Measurements from ENCODE around the gene GAB1.

GAB1 gene

DNA sequence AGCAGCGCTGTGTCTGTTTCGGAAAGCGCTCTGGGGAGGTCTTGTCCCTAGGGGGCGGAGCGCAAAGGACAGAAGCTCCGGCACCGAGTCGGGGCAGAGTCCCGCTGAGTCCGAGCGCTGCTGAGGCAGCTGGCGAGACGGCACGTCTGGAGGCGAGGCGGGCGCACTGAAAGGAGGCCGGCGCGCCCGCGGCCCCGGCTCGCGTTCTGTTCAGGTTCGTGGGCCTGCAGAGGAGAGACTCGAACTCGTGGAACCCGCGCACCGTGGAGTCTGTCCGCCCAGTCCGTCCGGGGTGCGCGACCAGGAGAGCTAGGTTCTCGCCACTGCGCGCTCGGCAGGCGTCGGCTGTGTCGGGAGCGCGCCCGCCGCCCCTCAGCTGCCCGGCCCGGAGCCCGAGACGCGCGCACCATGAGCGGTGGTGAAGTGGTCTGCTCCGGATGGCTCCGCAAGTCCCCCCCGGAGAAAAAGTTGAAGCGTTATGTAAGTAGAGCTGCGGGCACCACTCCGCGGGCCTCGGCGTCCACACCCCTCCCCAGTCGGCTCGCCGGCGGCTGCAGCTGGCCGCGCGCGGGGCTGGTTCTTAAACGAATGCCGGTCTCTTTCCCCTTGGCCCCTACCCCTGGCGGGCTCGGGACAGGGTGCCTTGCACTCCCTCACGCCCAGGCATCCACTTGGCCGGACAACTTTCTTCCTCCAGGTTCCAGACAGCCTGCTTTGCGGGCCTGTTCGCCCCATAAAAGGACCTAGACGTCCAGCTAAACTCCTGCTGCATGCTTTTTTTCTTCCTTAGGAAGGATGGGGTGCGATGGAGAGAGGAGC is at the start of gene GAB1:
Gene GAB1, plus strand, starts transcription at position 96 of the 819 bp plus-strand sequence. Its CDS starts 313 bp downstream, at position 409.
- peak; percentile 76 for DNase-seq

DNA sequence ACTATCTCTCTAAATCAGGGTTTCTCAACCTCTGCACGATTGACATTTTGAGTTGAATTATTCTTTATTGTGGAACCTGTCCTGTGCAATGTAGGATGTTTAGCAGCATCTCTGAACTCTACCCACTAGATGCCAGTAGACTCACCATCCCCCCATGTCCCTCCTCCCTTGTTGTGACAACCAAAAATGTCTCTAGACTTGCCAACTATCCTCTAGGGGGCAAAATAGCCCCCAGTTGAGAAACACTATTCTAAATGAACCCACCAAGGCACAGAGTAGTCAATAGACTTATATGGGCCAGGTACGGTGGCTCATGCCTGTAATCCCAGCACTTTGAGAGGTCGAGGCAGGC is 49.1 kb upstream of the GAB1 start:
- DNase-seq = no peak

DNA sequence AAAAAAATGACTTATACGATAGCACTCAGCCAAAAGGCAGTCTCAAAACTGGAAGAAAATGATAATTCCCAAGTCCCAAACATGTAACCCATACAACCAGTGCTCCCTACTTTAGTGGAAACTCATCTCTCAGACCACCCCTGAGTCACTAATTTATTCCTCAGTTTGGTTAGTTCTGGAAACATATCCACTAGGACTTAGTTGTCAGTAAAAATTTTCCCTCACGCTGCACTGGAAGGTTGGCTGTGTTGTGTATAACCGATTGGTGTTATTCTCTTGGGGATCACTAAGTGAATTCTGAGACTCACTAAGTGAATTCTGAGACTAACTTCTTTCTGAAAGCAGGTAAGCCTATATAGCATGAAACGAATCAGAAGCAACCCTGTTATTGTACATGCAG is 48.5 kb upstream of the GAB1 start:
- no peak for DNase-seq

DNA sequence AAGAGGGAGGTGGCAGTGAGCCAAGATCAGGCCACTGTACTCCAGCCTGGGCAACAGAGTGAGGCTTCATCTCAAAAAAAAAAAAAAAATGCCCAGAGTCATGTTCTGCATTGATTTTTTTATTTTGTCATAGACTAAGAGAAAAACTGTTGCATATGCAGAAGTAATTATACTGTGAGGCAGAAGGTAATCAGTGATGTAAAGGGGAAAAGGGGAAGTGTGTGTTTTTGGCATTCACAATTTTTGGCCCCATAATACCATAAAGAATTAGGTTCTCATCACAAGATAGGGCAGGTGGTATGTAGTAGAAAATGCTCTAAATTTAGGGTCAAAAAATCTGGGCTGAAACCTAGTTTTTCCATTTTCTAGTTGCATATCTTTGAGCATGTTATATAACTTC is 47.3 kb upstream of the GAB1 start:
- no peak for DNase-seq

DNA sequence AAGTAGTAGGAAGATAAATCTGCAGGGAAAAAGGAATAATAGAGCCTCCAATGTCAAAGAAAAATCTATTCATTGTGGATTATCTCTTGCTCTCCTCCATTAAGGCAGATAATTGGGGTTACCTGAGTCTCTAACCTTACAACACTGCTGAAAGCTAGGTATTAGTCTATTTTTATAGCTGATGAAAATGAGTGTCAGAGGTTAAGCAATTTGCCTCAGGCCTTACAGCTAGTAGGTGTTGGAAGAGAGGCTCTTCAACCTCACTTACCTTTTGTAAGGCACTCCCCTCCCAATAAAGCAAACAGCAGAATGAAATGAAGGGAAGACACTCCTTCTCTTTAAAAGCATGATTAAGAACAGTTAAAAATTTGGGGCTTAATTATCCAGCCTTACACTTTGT is 45.4 kb upstream of the GAB1 start:
- no peak for DNase-seq

DNA sequence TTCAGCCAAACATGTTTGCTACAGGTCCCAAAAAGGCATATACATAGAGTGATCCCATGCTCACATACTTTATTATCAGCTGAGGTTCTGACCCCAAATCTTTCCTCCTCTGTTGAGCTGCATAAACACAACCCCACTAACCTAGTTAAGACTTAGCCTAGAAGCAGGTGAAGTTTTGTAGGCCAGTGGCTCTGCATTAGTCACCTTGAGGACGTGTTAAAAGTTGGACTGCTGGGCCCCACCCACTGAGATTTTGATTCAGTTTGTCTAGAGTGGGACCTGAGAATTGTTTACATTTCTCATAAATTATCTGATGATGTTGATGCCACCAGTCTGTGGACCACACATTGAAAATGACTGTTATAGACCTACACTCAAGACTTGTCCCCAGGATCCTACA is 43.8 kb upstream of the GAB1 start:
- no peak for DNase-seq

DNA sequence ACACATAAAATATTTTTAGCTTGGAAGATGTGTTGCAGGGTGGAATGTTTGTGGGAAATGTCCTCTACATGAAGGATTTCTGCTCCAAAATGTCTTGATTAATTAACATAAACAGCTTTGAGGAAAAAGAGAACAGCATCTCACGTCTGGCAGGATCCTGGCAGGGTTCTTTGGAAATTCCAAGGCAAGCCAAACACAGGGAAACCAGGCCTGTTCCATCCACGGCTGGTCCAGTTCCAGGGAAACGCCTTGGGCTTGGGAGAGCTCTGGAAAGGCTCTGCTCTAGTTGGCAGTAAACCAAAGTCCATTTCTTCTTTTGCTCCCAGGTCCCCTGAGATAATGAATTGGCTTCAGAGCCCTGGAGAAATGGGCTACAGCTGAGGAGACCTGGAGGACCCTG is 42.4 kb upstream of the GAB1 start:
- DNase-seq = no peak

DNA sequence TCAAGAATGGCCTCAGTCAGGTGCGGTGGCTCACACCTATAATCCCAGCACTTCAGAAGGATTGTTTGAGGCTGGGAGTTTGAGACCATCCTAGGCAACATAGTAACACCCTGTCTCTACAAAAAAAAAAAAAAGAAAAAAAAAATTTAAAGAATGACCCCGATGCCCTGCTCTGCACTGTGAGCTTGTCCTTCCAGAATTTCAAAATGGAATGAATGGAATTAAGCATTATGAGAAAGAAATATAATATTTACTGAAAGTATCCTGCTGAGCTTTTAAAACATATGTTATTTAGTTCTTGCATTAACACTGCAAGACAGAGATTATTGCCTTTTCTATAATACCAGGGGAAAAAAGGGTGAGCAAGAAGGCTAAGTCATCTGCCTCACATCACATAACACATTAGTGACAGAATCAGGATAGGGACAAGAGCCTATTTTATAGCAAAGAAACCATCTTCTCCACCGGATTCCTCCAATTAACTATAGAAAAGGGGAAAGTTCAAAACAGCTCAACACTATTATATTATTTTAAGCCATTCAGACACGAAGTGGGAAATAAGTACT is 41.9 kb upstream of the GAB1 start:
- DNase-seq = no peak

DNA sequence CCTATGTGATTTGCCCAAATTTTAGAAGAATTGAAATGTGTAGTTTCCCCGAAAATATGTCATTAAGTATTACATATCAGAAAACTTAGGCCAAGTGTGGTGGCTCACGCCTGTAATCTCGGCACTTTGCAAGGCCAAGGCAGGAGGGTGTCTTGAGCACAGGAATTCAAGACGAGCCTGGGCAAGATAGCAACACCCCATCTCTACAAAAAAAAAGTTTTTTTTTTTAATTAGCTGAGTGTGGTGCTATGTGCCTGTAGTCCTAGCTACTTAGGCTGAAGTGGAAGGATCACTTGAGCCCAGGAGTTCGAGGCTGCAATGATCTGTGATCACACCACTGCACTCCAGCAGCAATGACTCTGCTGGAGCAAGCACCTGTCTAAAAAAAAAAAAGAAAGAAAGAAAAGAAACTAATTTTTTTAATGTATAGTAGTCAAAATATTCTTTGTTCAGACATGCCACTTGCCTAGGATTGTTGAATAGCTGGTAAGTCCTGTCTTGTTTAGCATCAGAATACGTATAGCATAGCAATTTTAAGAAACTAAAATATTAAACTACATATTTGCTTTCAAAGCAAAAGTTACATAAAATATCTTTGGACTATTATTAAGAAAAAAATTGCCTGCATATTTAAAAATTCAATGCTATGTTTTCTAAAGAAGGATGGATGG is 40.1 kb upstream of the GAB1 start:
- DNase-seq = no peak

DNA sequence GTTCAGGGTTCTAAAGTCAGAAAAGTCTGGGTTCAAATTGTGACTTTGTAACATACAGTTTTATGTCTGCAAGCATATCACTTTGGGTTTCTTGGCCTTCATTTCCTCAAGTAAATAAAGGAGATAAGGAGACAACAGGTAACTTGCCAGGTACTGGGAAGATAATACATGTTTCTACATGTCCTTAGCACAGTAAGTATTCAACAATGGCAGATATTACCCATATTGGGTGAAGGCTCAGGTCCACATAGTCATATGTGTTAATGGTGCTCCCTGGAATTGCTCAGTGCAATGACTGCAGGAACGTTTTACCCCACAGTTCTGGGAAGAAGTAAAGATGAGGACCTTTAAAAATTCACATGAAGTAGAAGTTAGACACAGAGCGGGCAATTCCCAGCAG is 35.8 kb upstream of the GAB1 start:
- no peak for DNase-seq

DNA sequence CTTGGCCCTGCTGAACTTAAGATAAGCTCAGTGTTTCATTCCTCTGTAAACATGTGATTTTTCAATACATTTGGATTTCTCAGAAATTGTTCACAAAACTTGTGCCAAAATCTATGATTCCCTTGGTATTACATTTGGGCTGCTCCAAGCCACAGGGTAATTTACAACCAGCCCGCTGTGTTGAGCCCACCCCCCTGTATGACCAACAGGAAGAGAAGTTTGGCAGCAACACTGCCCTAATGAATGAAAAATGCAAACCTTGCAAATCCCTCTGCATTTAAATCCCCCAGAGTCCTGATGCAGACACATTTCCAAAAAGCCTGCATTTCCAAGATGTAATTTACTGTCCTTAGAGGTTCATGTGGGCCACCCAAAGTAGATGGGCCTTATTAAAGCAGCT is 34.1 kb upstream of the GAB1 start:
- no peak for DNase-seq

DNA sequence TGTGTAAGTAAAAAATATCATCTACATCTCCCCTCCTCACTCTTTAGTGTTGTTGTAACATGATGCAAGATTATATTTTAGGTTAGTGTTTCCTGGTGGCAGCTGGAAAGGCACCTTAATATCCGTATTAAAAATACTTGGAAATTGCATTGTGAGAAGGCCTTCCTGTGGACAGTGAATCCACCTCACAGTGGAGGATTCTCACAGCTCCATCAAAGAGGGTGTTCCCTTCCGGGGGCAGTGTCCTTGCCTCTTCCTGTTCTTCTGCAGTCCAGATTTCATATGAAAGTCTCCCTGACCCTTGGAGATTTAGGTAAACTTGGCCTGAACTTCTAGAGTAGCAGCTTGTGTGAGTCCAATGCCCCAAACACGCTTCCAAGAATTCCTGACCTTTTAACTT is 29.9 kb upstream of the GAB1 start:
- no peak for DNase-seq

DNA sequence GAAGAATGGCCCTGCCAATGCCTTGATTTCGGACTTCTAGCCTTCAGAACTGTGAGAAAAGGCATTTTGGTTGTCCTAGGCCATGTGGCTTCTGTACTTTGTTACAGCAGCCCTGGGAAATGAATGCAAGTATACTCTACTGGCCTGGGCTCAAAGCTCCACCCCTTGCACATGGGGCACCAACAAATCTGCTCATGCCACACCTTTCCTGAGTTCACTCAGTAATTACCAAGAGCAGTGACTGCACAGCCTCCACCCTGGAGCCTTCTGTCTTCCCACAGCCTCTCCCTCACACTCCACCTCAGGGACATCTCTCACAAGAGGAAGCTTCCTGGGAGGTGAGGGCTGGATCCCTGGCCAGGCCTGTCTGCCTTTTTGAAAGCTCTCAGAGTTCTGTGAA is 29.1 kb upstream of the GAB1 start:
- DNase-seq = no peak

DNA sequence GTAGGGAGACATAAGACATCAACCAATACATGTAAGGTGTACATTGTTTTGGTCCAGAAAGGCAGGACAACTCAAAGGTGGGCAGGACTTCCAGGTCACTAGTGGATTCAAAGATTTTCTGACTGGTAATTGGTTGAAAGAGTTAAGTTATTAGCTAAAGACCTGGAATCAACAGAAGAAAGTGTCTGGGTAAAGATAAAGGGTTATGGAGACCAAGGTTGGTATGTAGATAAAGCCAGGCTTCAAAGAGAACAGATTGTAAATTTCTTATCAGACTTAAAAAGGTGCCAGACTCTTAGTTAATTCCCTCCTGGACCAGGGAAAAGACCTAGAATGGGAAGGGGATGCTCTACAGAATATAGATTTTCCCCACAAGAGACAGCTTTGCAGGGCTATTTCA is 28.3 kb upstream of the GAB1 start:
- no peak for DNase-seq

DNA sequence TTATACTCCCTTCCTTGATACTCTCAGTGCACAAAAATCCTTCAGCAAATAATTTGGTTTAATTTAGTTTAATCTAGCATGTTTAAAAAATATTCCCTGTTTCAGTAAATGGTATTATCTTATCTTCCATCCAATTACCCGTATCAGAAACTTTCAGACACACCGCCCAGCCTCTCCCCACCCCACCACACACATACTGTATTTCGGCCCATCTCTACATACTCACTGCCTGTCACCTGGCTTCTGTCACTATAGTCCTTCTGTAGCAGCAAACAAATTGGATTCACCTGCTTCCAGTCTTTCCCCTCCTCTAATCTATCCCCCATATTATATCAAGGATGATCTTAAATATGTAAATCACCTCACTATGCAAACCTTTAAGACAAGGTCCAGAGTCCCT is 24.8 kb upstream of the GAB1 start:
- no peak for DNase-seq

DNA sequence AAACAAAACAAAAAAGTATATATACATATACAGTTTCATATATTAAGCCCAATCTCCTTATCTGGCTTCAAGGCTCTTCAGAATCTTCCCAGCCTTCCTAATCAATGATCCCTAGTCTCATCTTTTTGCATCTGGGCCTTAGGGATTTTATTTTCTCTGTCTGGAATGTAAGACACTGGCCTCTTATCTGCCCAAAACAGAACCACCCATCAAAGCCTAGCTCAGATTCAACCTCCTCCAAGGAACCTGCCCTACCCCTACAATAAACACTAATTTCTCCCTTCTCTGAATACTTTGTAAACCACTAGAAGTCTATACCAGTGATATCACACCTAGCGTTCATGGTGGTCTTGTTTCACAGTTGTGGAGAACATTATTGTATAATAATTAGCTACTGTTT is 23.2 kb upstream of the GAB1 start:
- DNase-seq = no peak

DNA sequence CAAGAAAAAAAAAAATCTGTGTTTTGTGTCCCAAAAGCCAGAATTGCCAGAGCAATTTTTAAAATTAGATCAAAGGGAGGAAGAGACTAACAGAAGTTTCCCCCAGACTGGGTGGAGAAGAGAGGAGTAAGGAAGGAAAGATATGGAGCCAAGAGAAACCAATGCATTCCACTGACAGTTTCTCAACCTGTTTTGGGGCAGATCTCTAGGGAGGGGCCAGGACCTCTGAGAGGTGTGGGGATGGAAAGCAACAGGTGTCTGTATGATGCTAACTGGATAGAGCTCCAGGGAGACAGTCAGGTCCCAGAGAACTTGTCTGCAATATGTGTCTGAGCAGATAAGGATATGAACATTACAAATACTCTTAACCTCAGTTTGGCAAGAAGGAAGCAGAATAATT is 22.7 kb upstream of the GAB1 start:
- DNase-seq = no peak

DNA sequence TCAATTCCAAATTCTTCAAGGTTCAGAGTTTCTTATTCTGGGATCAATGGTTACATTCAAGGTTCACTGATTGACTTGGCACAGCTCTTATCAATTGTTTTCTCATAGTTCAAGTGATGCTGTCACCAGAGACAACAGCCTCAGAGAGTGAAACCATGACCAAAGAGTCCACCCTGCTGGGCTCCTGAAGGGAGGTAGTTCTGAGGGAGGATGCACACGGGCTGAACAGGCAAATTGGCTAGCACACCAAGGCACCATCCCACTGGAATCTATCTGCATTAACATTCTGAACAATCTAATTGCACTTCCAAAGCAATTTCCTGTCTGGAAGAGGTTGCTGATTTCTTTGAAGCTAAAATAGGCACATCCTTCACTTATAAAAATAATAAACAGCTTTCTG is 16.6 kb upstream of the GAB1 start:
- DNase-seq = no peak

DNA sequence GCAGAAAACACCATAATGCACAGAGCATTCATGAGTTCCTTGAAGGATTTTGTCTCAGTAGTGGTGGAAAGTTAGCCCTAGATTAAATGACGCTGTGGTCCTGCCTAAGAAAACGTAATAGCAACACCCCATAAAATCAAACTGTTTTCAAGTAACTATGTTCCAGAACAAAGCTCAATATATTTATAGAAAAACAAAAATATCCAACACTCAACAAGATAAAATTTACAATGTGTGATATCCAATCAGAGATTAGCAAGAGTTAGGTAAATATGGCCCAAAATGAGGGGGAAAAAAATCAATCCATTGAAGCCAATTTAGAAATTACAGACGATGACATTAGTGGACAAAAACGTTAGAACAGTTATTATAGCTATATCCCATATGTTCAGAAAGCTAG is 9.9 kb upstream of the GAB1 start:
- no peak for DNase-seq

DNA sequence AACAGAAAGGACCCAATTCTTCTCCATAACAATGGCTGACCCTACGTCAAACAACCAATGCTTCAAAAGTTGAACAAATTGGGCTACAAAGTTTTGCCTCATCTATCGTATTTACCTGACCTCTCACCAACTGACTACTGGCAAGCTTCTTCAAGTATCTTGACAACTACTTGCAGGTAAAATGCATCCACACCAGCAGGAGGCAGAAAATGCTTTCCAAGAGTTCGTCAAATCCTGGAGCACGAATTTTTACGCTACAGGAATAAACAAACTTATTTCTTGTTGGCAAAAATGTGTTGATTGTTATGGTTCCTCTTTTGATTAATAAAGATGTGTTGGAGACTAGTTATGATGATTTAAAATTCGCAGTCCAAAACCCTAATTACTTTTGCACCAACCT is 6.7 kb upstream of the GAB1 start:
- DNase-seq = no peak

DNA sequence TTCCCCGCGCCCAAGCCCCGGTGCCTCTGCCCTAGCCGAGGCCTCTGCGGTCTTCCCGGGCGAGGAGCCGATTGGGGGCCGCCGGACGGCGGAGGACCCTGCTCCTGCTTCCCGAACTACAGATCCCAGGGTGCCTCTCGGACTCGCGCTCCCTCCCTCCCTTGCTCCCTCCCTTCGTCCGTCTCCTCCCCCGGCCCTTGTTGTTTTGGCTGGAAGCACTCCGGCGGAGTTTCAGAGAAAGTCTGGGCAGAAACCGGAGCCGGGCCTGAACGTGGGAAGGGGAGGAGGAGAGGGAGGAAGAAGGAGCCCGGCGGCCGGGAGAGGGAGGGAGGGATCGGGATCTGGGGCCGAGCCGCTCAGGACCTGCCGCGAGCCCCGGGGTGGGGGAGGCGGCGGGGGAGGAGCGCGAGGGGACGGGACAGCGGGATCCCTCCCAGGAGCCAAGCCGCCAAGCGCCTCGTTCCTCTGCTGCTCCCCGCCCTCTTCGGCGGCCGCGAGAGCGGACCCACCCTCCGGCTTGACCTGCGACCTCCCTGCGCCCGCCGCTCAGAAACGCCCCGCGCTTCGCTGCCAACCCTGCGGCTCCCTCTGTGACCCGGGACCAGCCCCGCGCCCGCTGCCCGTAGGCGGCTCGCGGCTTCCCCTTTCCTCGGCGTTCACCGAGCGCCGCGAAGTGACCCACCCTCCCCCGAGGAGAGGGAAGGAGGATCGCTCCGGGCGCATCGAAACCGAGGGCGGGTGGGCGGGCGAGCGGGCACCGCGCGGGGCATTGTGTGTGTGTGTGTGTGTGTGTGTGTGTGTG is 496 bp upstream of the GAB1 start:
- peak; percentile 47 for DNase-seq

DNA sequence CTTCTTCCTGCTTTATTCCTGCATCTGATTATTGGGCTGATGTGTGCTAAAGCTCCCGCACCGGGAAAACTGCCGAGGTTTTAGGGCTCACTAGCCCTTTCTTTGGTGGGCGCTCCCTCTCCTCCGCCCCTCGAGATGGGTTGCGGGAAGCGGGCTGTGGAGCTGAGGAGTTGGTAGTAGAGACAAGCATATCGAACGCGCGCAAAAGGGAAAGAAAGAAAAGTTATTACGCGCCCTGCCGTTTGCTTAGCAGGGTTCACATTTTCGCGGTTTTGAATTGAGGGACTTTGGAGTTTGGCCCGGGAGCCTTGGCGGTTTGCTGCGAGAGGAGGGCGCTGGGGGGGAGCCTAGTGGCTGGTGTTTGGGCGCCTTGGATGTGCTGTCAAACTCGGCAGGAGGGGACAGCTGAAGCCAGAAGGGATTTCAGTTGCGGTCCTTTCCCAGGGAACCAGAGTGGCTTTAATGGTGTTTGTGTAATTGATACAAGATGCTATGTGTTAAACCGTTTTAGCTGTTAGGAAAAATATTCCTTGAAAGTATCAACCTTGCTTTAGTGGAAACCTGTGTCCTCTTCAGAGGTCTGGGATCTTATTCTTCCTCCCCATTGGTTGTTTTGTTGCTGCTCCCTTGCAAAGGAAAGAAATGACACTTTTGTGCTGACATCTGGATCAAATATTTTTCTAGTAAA is 1.1 kb downstream of the GAB1 start:
- no peak for DNase-seq

DNA sequence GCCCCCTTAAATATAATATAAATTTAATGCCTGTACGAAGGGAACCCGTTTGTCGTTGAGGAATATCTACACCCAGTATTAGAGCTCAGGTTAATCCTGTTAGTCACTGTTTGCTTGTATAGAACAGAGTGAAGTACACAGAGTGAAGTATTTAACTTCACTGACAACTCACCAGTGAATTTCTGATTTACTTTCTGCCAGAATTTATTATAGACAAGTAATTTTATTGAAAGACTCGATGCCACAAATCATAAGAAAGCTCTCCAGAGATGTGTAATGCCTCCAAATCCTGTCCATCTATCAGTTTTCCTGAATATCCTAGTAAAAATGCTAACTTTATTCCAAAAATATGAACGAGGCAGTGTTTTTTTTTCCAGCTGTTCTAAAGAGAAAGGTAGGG is 1.6 kb downstream of the GAB1 start:
- no peak for DNase-seq

All from CD4-positive, alpha-beta T cell treated with Interleukin-15 for 1 hour (primary cell).